Loucy (cell line): ENCODE results near the gene LDLRAD4.
A peak's percentile ranks its signal among the peaks of the same experiment; 100 is the strongest.

Experiments
- H2AFZ ChIP-seq: fragments of 200-600 bp; sonication (generic); 2 replicates; pipeline ENCODE4 v1.6.0; 2016; ENCODE audit warnings: antibody characterized with exemption, mild to moderate bottlenecking, low read length, moderate library complexity
- H3F3A ChIP-seq: fragments of 200-600 bp; 2 replicates; pipeline ENCODE4 v1.6.0; 2016; ENCODE audit warnings: antibody characterized with exemption, low read depth, mild to moderate bottlenecking
- H3K27me3 ChIP-seq: fragments of 200-600 bp; sonication (generic); 2 replicates; pipeline ENCODE4 v1.6.1; 2014; ENCODE audit warnings: low read length, mild to moderate bottlenecking; ENCODE audit not compliant: insufficient read depth, poor library complexity, severe bottlenecking
- H3K36me3 ChIP-seq: fragments of 200-600 bp; sonication (generic); 2 replicates; pipeline ENCODE4 v1.6.1; 2016; ENCODE audit warnings: low read length; ENCODE audit not compliant: insufficient read depth
- H3K4me1 ChIP-seq: fragments of 200-600 bp; sonication (generic); 2 replicates; pipeline ENCODE4 v1.5.1; 2014; ENCODE audit warnings: low read length, mild to moderate bottlenecking; ENCODE audit not compliant: insufficient read depth, poor library complexity, severe bottlenecking
- H3K4me2 ChIP-seq: fragments of 200-600 bp; sonication (generic); 2 replicates; pipeline ENCODE4 v1.6.0; 2014; ENCODE audit warnings: antibody characterized with exemption, low read length, low read depth, mild to moderate bottlenecking; ENCODE audit not compliant: poor library complexity, severe bottlenecking
- H3K4me3 ChIP-seq: fragments of 200-600 bp; sonication (generic); 2 replicates; pipeline ENCODE4 v1.5.1; 2014; ENCODE audit warnings: low read length, mild to moderate bottlenecking, mixed read lengths; ENCODE audit not compliant: poor library complexity, severe bottlenecking
- H3K79me2 ChIP-seq: fragments of 200-600 bp; sonication (generic); 2 replicates; pipeline ENCODE4 v1.6.1; 2014; ENCODE audit warnings: low read length; ENCODE audit not compliant: insufficient read depth
- H3K9ac ChIP-seq: fragments of 200-600 bp; sonication (generic); 2 replicates; pipeline ENCODE4 v1.6.0; 2014; ENCODE audit warnings: mild to moderate bottlenecking, low read depth, low read length, moderate library complexity; ENCODE audit not compliant: poor library complexity, severe bottlenecking
- H3K9me2 ChIP-seq: fragments of 200-600 bp; sonication (generic); replicated peaks from 2 replicates; pipeline ENCODE4 v1.6.1; 2016; ENCODE audit warnings: low read depth, low read length, mixed read lengths
- H3K9me3 ChIP-seq: fragments of 200-600 bp; sonication (generic); 2 replicates; pipeline ENCODE4 v1.6.1; 2014; ENCODE audit warnings: mild to moderate bottlenecking, antibody characterized with exemption, low read length, low read depth; ENCODE audit not compliant: insufficient read depth
- H4K20me1 ChIP-seq: fragments of 200-600 bp; sonication (generic); 2 replicates; pipeline ENCODE4 v1.6.0; 2014; ENCODE audit warnings: antibody characterized with exemption, low read length, mild to moderate bottlenecking; ENCODE audit not compliant: insufficient read depth, poor library complexity, severe bottlenecking
- CTCF ChIP-seq: fragments of 200-600 bp; sonication (generic); conservative IDR thresholded peaks from 2 replicates; pipeline ENCODE4 v1.5.1; 2014; ENCODE audit warnings: mild to moderate bottlenecking, antibody characterized with exemption, low read length
- EZH2phosphoT487 ChIP-seq: fragments of 200-600 bp; IDR thresholded peaks from 2 replicates; pipeline ENCODE4 v1.6.1; 2018; ENCODE audit warnings: antibody characterized with exemption, mild to moderate bottlenecking, moderate library complexity, borderline replicate concordance

LDLRAD4 gene

GRCh38 chr18:13592246-13592645 is 373.7 kb downstream of the LDLRAD4 start:
- Histone ChIP-seq H3K4me1 (peaks cover 23% of the 10 kb centered on the region), H3K79me2 (peaks cover 22% of the 10 kb centered on the region; the same call in 1 of the 2 replicates), H3K27me3 (no peaks in the 10 kb centered on the region), H3K9ac (no peak overlapping the region), H3K4me2 (peak overlapping the region; percentile 59), H3K9me2 (no peaks in the 10 kb centered on the region), H3K4me3 (peak overlapping the region; percentile 6), H4K20me1 (no peaks in the 10 kb centered on the region), H2AFZ (no peak overlapping the region), H3K36me3 (no peaks in the 10 kb centered on the region), H3F3A (no peaks in the 10 kb centered on the region), H3K9me3 (peaks cover 16% of the 10 kb centered on the region)
- no peak for TF ChIP-seq EZH2phosphoT487
- no peak for TF ChIP-seq CTCF

GRCh38 chr18:13594551-13594950 is 376.0 kb downstream of the LDLRAD4 start:
- H3K36me3 ChIP-seq, result peaks cover 5% of the 10 kb centered on the region; the same call in 1 of the 2 replicates
- H3K9me3 ChIP-seq, result peaks cover 34% of the 10 kb centered on the region
- no peaks in the 10 kb centered on the region for H4K20me1 ChIP-seq
- H3K9me2 ChIP-seq, result no peaks in the 10 kb centered on the region
- H3K79me2 ChIP-seq, result peaks cover 29% of the 10 kb centered on the region
- no peak overlapping the region for H3K4me3 ChIP-seq
- no peak for TF ChIP-seq EZH2phosphoT487
- TF ChIP-seq CTCF, result no peak
- no peak overlapping the region for H3K9ac ChIP-seq
- H2AFZ ChIP-seq, result no peak overlapping the region
- peaks cover 23% of the 10 kb centered on the region for H3K4me1 ChIP-seq
- H3K4me2 ChIP-seq, result no peak overlapping the region
- no peaks in the 10 kb centered on the region for H3F3A ChIP-seq
- H3K27me3 ChIP-seq, result no peaks in the 10 kb centered on the region

- Histone ChIP-seq H2AFZ (no peak overlapping the region), H3K9ac (no peak overlapping the region), H3K4me2 (no peak overlapping the region), H3K9me2 (no peaks in the 10 kb centered on the region), H3K36me3 (peaks cover 5% of the 10 kb centered on the region; the same call in 1 of the 2 replicates), H3K4me3 (no peak overlapping the region), H3K27me3 (no peaks in the 10 kb centered on the region), H4K20me1 (no peaks in the 10 kb centered on the region), H3K9me3 (peaks cover 34% of the 10 kb centered on the region), H3K79me2 (peaks cover 24% of the 10 kb centered on the region), H3K4me1 (peaks cover 8% of the 10 kb centered on the region), H3F3A (no peaks in the 10 kb centered on the region)
- TF ChIP-seq CTCF (no peak), EZH2phosphoT487 (no peak)
These were observed 378.5 kb downstream of the LDLRAD4 start for GRCh38 chr18:13597068-13597467.
